NAMALWA (cell line): ENCODE measurements around the gene PIWIL4.
"Not testable (repeated sequence)": the region's sequence is repeated elsewhere in the genome, so short reads cannot be mapped to it uniquely, and the experiment has no call there.

ENCODE experiments used
- DNase-seq: peaks from one replicate; pipeline ENCODE4 v3.0.0-alpha.2; 2015; ENCODE audit warnings: low spot score

PIWIL4 gene

DNA sequence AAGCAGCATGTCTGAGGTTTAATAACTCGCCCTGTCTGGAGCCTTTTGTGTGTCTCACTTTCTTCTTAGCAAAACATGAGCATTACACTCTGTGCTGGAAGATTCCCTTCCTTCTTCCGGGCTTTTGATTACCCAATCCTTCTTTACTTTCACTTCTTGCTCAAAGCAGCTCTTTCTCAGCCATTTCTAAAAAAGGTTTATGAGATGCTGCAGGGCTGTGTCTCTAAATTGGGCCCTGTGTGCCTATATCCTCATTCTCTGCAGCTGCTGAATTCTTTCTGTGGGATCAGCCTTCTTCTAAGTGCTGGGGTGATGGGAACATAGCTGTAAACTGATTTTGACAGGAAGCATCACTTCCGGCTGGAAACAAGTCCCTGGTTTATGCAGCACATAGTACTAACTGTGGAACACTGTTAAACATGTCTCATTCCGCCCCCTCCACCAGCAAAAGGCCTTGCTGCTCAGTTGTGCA is 71.8 kb downstream of the PIWIL4 start:
- peak; percentile 27 for DNase-seq

DNA sequence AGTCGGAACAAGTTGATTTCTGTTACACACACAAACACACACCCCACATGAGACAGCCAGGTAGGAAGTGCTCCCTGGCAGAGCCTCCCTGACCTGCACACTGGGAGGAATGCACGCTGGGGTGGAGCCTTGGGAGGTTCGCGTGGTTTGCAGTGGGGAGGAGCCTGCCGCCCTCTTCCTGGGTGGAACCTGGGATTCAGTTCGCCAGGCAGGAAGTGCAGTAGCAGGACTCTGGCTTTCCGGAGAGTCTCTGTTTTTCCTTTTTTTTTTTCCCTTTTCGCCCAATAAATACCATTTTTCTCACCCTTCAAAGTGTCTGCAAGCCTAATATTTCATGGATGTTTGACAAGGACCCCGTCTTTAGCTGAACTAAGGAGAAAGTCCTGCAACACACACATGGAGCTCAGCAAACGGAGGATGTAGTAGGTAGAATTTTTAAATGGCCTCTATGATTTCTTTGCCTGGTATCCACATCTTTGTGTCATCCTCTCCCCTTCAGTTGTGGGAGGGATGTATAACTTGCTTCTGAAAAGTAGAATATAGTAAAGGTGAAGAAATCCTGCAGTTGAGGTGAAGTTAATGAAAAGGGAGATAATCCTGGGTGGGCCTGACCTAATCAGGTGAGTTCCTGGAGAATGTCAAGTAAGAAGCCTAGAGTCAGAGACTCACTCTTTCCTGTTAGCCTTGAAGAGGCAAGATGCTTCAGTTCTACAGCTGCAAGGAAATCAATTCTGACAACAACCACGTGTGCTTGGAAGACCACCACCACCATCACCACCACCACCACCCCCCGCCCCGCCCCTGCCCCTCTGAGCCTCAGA is 72.9 kb downstream of the PIWIL4 start:
- no peak for DNase-seq

DNA sequence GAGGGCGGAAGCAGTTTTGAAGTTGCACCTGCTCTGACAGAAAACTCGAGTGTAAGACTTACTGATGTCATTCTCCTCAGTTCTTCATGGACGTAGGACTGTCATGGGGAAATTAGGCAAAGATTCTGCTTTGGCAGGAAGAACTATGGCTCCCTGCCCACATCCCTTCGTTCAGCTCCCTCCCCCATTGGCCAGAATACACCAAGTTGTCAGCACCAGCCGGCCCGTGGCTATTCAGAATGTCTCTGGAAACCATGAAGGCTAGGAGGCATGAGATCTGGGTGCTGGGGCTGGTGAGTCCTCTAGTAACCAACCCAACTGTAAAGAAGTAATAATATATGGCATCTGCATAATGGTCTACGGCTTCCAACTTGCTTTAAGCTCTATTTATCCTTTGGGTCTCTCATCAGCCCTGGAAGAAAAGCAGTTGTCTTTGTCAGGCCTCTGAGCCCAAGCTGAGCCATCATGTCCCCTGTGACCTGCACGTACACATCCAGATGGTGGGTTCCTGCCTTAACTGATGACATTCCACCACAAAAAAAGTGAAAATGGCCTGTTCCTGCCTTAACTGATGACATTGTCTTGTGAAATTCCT is 74.1 kb downstream of the PIWIL4 start:
- DNase-seq: no peak

DNA sequence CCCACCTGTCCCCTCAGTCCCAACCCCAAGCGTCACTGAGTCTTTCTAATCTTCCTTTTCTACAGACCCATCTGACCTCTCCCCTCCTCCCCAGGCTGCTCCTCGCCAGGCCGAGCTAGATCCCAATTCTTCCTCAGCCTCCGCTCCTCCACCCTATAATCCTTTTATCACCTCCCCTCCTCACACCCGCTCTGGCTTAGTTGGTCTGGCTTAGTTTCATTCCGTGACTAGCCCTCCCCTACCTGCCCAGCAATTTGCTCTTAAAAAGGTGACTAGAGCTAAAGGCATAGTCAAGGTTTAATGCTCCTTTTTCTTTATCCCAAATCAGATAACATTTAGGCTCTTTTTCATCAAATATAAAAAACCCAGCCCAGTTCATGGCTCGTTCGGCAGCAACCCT is 76.0 kb downstream of the PIWIL4 start:
- DNase-seq: not testable (repeated sequence)

DNA sequence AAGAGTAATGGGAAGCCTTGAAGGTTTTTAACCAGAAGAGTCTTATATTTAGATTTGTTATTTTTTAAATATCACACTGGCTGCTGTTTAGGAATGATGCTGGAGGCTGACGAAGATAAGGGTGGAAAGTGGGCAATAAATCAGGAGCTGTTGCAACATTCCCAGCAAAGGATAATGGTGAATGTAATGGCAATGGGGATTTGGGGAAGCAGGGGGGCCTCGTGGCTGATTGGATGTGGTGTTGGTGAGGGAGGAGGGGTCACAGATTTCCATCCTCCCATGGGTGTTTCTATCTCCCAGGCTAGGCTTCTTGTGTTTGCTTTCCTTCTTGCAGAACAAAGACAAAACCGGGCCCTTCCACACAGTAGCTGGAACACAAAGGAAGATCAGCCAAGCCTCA is 80.8 kb downstream of the PIWIL4 start:
- no peak for DNase-seq

DNA sequence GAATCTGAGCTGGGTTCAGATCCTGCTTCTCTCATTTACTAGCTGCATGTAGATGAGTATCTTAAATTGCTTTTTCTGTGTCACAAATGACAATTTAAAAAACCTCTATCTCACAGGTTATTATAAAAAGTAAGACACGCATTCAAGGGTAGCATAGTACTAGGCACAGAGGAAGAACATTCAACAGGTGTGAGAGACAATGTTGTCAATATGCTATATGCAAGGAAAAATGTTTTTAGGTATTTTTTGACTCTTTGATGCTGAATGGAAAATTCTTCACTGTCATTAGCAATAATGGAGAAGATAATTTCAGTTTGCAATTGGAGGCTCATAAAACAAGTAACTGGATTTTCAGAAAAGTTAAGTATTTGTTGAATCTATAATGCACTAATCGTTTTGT is 81.6 kb downstream of the PIWIL4 start:
- no peak for DNase-seq

DNA sequence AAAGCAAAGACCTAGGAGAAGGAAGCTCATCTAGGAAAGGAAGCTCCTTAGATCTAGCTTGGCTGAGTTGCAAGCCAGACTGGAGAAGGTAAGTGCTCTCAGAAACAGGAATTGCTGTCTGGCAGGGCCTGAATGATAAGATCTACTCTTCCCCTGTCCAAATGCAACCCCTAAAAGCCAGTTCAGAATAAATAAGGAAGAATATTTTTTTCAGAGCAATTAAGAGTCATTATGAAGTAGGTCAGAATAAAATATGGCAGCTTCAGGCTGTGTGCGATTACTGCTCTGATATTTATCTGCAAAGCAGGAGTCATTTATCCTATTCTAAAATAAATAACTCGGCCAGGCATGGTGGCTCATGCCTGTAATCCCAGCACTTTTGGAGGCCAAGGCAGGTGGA is 82.1 kb downstream of the PIWIL4 start:
- DNase-seq: no peak

DNA sequence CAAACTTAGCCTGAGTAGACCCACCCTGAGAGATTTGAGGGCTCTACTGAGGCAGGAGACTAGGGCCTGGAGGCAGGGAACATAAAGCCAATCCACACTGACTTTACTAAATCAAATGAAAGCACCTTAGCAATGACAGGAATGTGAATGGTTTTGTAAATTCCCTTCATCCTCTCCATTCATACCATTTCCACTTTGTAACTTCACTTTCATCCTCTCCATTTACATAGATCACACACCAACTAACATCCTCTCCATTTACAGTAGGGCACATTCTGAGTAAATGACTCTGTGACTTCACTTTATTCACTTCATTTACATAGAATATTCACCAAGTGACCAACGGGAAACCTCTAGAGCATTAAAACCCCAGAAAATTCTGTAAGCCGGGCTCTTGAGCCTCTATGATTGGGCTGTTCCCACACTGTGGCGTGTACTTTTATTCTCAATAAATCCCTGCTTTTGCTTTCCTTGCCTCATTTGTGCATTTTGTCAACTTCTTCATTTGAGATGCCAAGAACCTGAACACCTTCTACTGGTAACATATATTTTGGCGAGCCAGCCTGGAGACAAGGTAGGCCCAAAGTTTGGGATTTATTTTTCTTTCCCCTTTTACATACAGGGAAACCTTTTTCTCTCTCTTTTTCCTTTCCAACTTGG is 82.9 kb downstream of the PIWIL4 start:
- DNase-seq: no peak

DNA sequence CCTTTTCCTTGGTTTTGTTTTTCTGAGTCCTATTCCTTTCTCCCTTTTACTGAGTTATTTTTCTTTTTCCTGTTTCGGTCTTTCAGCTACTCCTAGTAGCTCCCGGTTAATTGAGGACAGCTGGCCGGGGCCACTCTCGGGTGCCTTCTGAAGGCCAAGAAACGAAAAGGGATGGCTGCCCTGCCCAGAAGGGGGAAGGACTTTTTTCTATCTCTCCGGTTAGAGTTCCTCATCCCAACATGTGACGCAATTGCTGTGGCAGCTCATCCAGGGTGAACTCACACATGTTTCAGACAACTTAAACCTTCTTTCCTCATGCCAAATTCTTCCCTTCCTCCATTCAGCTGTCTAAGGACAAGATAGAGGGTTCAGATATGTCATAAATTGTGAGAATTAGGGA is 83.6 kb downstream of the PIWIL4 start:
- no peak for DNase-seq

DNA sequence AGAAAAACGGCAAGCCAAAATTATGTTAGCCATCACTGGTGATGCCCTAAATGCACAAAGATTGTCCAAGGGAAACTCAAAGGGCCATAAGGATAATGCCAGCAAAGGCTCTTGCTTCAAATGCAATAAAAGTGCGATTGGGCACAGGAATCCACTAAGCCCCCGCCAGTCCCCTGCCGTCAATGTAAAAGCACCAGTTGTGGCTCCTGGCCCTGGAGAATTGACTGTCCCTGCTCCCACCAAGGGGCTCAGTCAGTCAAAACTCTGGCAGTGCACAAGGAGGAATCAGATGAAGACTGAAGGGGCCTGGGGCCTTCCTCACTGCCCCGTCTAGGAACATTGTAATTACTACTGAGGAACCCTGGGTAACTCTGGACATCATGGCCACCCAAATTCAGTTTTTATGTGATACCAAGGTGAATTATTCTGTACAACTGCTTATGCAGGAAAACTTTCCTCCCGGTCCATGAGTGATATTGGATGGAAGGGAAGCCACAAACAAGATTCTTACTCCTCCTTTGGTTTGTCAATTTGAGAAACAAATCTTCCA is 85.6 kb downstream of the PIWIL4 start:
- DNase-seq: no peak

DNA sequence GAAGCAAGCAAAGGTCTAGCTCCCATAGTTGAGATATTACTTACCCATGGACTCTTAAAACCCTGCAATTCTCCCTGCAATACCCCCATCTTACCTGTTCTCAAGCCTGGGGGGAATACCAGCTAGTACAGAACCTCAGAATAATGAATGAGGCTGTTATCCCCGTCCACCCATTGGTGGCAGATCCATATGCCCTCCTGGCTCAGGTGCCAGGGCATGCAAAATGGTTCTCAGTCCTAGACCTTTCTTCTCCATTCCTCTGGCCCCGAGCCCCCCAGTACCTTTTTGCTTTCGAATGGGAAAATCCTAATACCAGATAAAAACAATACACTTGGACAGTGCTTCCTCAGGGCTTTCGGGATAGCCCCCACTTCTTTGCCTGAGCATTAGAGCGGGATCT is 86.4 kb downstream of the PIWIL4 start:
- DNase-seq: no peak

DNA sequence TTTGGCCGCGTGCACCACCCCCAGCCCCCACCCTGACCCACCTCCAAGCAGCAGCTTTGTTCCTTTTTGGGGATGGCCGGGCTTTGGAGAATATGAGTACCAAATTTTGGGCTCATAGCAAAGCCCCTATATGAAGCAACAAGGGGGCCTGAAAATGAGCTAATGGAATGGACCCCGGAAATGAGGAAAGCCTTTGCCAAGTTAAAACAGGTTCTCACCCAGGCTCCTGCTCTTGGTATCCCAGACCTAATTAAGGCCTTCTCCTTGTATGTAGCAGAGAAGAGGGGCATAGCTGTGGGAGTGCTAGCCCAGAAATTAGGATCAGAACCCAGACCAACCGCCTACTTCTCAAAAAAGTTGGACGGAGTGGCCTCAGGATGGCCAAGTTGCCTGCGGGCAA is 87.0 kb downstream of the PIWIL4 start:
- no peak for DNase-seq

DNA sequence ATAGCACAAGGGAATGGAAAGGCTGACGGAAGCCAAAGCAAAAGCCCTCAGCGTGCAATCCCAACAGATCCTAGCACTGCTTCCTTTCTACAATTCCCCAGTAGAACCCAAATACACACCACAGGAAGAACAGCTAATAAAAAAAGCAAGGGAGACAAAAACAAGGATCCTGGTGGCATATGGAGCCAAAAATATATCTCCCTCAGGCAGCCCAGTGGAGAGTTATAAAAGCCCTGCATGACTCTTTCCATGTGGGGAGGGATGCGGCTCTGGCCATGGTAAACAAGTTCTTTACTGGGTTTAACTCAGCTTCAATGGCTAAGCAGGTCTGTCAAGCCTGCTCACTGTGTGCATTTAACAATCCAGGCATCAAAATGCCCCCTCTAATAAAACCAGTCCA is 88.1 kb downstream of the PIWIL4 start:
- no peak for DNase-seq

DNA sequence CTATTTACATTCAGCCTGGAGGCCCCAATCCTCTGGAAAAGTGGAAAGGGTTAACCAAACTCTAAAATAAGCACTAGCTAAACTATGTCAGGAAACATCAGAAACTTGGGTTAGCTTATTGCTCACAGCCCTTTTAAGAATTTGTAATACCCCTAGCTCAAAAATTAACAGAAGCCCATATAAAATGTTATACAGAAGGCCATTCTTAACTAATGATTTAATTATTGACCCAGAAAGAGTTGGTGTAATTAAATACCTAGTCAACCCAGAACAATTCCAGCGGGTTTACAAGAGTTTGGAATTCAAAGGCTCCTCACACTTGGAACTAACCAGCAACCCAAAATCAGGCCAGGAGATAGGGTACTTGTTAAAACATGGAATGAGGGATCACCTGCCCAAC is 88.8 kb downstream of the PIWIL4 start:
- DNase-seq: no peak

DNA sequence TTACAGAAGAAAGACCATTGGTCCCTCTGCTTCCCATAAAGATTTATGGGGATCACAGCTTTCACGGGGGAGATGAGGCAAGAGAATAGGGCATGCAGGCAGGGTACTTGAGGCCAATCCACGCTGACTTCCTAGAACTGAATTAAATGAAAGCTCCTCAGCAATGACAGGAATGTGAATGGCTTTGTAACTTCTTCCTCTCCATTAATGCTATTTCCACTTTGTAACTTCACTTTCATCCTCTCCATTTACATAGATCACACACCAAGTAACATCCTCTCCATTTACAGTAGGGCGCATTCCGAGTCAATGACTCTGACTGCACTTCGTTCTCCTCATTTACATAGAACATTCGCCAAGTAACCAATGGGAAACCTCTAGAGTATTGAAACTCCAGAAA is 89.8 kb downstream of the PIWIL4 start:
- no peak for DNase-seq

DNA sequence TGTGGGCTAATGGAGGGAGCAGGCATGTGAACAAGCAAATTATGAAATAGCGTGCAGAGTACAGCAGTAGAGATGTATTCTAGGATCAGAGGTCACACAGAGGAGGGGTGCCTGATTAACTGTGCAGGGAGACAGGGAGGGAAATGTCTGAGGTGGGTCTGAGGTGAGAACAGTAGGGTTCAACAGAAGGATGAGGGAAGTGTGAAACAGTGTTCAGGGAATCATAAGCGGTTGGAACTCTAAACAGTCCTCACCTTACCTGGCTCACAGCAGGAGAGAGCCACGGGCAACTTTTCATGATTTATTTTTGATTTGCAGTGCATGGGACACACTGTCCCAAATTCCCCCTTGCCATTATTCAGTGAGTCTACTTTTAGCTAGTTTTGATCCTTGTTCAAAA is 90.5 kb downstream of the PIWIL4 start:
- DNase-seq: no peak

DNA sequence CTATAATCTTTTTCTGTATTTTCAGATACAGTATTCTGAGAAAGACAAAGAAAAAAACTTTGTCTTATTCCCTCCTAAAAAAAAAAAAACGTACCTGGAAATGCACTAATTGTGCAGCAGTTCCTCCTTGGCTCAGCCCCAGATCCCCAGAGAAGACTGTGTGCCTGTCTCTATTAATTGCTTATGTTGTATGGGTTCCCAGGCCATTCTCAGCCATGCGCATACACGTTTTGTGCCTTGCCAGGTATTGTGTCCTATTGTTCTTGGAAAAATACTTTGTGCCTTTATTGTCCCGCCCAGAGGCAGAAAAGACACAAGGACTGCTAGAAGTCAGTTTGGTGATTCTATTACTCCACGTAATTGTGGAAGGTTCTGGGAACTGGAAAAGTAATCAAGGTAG is 91.2 kb downstream of the PIWIL4 start:
- DNase-seq: no peak

DNA sequence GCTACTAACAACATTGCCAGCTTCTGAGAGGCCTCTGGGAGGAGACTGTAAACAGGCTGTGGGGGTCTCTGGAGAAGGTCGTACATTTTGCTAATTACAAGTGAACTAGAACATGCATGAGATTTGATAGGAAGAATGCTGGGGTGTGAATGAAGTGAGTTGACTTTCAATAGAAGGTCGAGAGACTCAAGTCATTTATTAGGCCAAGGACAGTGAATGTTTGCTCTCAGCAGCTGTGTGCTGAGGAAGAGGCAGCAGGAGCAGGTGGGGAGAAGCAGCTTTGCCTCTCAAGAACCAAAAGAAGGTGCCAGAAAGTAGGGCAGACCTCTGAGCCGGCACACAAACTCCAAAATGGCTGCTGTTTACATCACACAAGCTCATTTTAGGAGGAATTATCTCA is 91.7 kb downstream of the PIWIL4 start:
- no peak for DNase-seq

DNA sequence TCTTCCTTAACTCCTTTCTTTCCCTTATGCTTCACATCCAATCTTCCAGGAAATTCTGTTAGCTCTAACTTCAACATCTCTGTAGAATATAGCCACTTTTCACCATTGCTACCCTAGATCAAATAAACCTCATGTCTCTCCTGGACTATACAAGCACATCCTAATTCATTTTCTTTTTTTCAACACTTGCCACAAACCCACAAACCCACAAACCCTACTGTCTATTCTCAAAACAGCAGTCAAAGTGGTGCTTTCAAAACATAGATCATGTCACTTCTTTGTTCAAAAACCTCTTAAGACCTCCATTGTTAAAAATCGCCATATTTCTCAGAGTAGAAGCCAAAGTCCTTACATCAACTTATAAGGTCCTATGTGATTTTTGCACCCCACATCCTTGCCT is 94.3 kb downstream of the PIWIL4 start:
- no peak for DNase-seq

DNA sequence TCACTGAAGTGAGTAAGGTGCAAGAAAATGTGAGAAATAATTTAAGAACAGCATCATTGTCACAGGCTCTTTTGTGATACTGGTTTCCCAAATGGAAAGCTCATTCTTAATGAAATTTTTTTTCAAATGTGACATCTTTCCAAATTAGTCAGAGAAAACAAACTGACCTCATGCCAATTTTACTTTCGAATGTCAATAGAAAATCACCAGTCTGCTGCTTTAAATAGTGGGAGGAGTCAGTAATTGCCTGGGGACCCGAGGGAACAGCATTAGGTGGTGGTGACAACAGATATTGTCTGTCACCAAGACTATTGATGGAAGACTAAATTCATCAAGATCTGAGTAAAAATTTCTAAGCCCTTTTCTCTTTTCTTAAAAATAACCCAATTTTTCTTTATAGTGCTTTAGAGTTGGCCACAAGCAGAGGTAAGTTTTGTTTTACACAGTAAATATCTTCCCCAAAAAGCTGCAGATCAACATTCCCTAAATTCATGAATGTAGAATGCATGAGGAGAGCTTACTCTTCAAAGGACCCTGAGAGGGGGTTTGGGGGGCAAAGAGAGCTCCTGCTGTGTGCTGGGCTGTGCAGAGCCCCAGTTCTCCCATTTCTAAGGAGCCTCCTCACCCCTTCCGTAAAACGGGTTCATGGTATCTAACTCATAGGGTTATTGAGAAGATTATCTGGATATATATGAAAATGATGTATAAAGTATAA is 95.1 kb downstream of the PIWIL4 start:
- DNase-seq: no peak

DNA sequence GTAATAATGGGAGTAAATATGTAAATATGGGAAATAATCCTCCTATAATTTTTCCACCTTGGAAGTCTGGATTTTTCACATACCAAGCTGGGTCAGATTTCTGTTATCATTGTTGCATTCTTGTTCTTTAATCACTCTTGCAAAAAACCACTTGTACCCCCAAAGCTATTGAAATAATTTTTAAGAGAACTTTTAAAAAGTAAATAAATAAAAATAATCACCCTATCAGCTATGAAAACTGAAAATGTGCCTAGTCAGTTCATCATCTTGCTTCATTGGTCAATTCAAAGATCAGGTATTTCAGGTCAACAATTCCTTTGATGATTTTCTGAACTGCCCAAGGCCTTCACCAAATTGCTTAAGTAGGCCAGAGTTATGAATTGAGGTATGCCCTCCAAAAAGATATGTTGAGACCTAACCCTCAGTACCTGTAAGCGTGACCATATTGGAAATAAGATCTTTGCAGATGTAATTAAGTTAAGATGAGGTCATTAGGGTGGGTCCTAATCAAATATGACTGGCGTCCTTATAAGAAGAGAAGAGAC is 95.8 kb downstream of the PIWIL4 start:
- no peak for DNase-seq

DNA sequence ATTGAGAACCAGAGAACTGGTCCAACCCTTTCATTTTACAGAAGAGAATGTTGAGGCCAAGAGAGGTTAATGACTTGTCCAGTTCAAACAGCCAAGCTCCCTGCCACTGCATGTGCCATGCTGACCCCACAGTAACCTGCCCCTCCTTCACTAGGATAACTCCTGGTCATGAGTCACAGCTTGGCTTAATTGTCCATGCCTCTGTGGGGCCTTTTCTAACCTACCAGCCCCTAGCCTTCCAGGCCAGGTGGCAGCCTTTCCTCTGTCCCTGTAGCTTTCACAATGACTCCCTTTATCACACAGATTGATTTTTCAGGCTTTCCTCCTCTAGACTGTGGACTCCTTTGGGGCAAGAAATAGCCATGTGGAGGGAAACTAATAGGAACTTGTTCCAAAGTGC is 97.2 kb downstream of the PIWIL4 start:
- DNase-seq: no peak
